Stimulated activated CD8-positive, alpha-beta memory T cell treated with anti-CD3 and anti-CD28 coated beads, Interleukin-15, amount 100 ng/mL, for 24 hours (primary cell): ENCODE data around the gene CCDC136.

Source experiments
- DNase-seq: peaks from one replicate; pipeline ENCODE4 v3.0.0-alpha.2; 2020; ENCODE audit warnings: low read depth

Gene CCDC136

GRCh38 chr7:128831994-128832879 is 40.5 kb downstream of the CCDC136 start:
- DNase-seq: no peak

- no peak for DNase-seq
Measured at GRCh38 chr7:128832880-128833147, 41.0 kb downstream of the CCDC136 start.

GRCh38 chr7:128833148-128833945 is 41.6 kb downstream of the CCDC136 start:
- no peak for DNase-seq

GRCh38 chr7:128833946-128834325 is 42.2 kb downstream of the CCDC136 start:
- DNase-seq: no peak

GRCh38 chr7:128835231-128835751 is 43.5 kb downstream of the CCDC136 start:
- no peak for DNase-seq

GRCh38 chr7:128835790-128836641 is 44.2 kb downstream of the CCDC136 start:
- DNase-seq: no peak

- DNase-seq: no peak
Measured at GRCh38 chr7:128836729-128837348, 45.1 kb downstream of the CCDC136 start.

GRCh38 chr7:128837521-128837921 is 45.8 kb downstream of the CCDC136 start:
- DNase-seq: no peak

GRCh38 chr7:128838109-128838779 is 46.5 kb downstream of the CCDC136 start:
- no peak for DNase-seq

GRCh38 chr7:128838981-128839731 is 47.4 kb downstream of the CCDC136 start:
- DNase-seq: no peak

- DNase-seq: no peak
Measured at GRCh38 chr7:128839751-128840177, 48.0 kb downstream of the CCDC136 start.

GRCh38 chr7:128840326-128841170 is 48.8 kb downstream of the CCDC136 start:
- no peak for DNase-seq

- no peak for DNase-seq
Measured at GRCh38 chr7:128841171-128841690, 49.5 kb downstream of the CCDC136 start.

- no peak for DNase-seq
Measured at GRCh38 chr7:128841921-128842673, 50.3 kb downstream of the CCDC136 start.

- no peak for DNase-seq
Measured at GRCh38 chr7:128842674-128843641, 51.2 kb downstream of the CCDC136 start.

- DNase-seq: no peak
Measured at GRCh38 chr7:128843938-128844621, 52.3 kb downstream of the CCDC136 start.
